Measurements from ENCODE around the gene LETM1. TPM values are rescaled to one million over a fixed set of nuclear protein-coding genes. Genes with fewer than 3 reads are reported as not detected.
"Not testable (repeated sequence)": the region's sequence is repeated elsewhere in the genome, so short reads cannot be mapped to it uniquely, and the experiment has no call there.

The LETM1 gene
- total RNA-seq, 1 donor from 2014 or later, result 46.1 TPM

- Mint-ChIP-seq H3K4me3 (ENCODE audit: low read depth) (no peak overlapping the region), H3K27me3 (no peaks in the 10 kb centered on the region), H3K36me3 (ENCODE audit: insufficient read depth) (peaks cover 20% of the 10 kb centered on the region), H3K9me3 (ENCODE audit: low read depth) (no peaks in the 10 kb centered on the region), H3K4me1 (ENCODE audit: low read depth) (no peaks in the 10 kb centered on the region), H3K27ac (no peak overlapping the region)
- no peak for DNase-seq (ENCODE audit: low spot score, unreplicated experiment)
- no peak for TF ChIP-seq CTCF (IDR thresholded peaks at IDR 0.05; ENCODE audit: unreplicated experiment)
Observed at GRCh38 chr4:1837069-1837468, 18.9 kb downstream of the LETM1 start.

- no peak for DNase-seq (ENCODE audit: low spot score, unreplicated experiment)
- Mint-ChIP-seq H3K27me3 (no peaks in the 10 kb centered on the region), H3K4me3 (ENCODE audit: low read depth) (no peak overlapping the region), H3K4me1 (ENCODE audit: low read depth) (no peaks in the 10 kb centered on the region), H3K9me3 (ENCODE audit: low read depth) (no peaks in the 10 kb centered on the region), H3K27ac (no peak overlapping the region), H3K36me3 (ENCODE audit: insufficient read depth) (peaks cover 22% of the 10 kb centered on the region)
- TF ChIP-seq CTCF (IDR thresholded peaks at IDR 0.05; ENCODE audit: unreplicated experiment), result no peak
Observed at GRCh38 chr4:1836650-1837049, 19.3 kb downstream of the LETM1 start.

- H3K9me3 Mint-ChIP-seq (ENCODE audit: low read depth); DNase-seq (ENCODE audit: low spot score, unreplicated experiment); H3K4me3 Mint-ChIP-seq (ENCODE audit: low read depth); H3K4me1 Mint-ChIP-seq (ENCODE audit: low read depth); H3K27me3 Mint-ChIP-seq; H3K27ac Mint-ChIP-seq: not testable (repeated sequence)
- peaks cover 25% of the 10 kb centered on the region for H3K36me3 Mint-ChIP-seq (ENCODE audit: insufficient read depth)
Observed at GRCh38 chr4:1835836-1836235, 20.1 kb downstream of the LETM1 start.

GRCh38 chr4:1834047-1834775 is 21.7 kb downstream of the LETM1 start:
- Mint-ChIP-seq H3K27me3 (no peaks in the 10 kb centered on the region), H3K9me3 (ENCODE audit: low read depth) (peaks cover 7% of the 10 kb centered on the region), H3K36me3 (ENCODE audit: insufficient read depth) (peaks cover 35% of the 10 kb centered on the region), H3K4me1 (ENCODE audit: low read depth) (no peaks in the 10 kb centered on the region), H3K27ac (no peak overlapping the region), H3K4me3 (ENCODE audit: low read depth) (no peak overlapping the region)
- DNase-seq (ENCODE audit: low spot score, unreplicated experiment), result no peak
- no peak for TF ChIP-seq CTCF (IDR thresholded peaks at IDR 0.05; ENCODE audit: unreplicated experiment)

- Mint-ChIP-seq H3K4me3 (ENCODE audit: low read depth) (no peak overlapping the region), H3K27ac (no peak overlapping the region), H3K36me3 (ENCODE audit: insufficient read depth) (peaks cover 32% of the 10 kb centered on the region), H3K4me1 (ENCODE audit: low read depth) (no peaks in the 10 kb centered on the region), H3K27me3 (no peaks in the 10 kb centered on the region), H3K9me3 (ENCODE audit: low read depth) (peaks cover 7% of the 10 kb centered on the region)
- no peak for TF ChIP-seq CTCF (IDR thresholded peaks at IDR 0.05; ENCODE audit: unreplicated experiment)
- no peak for DNase-seq (ENCODE audit: low spot score, unreplicated experiment)
Observed at GRCh38 chr4:1833307-1834046, 22.5 kb downstream of the LETM1 start.

Data from progenitor cell of endocrine pancreas (in vitro differentiated cells).